Kidney tubule cell (primary cell): Measurements from ENCODE around the gene ZNFX1.

Experiments used
- DNase-seq: peaks from one replicate; pipeline ENCODE4 v3.0.0-alpha.2; 2018; ENCODE audit warnings: low spot score

Gene ZNFX1

DNA sequence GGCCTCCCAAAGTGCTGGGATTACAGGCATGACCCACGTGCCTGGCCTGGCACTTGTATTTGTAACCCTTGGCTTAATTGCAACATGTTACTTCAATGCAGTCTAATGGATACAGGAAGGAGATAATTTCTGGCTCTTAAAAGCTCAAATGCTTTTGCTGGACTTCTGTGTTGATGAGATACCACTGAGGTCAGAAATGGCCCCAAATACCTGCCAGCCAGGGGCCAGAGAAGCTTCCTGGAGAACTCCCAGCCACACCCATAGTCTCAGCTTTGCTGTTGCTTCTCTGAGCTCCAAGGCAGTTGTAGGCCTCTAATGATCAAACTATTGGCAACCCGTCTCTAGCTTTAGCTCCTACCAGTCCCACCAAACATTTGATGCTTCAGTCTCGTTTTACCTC, 14.2 kb upstream of the ZNFX1 start:
- no peak for DNase-seq

DNA sequence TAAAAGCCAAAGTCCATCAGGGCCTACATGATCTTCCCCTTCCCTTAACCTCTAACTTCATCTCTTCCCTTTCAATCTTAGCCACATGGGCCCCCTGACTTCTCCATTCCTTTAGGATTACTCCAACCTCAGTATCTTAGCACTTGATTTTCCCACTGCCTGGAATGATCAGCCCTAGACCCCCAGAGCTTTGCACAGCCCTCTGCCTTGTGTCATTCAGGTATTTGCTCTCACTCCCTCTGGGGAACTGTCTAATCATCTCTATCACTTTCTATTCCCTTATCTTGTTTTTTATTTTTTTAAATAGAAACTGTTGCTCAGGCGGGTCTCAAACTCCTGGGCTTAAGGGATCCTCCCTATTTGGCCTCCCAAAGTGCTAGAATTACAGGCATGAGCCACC, 13.3 kb upstream of the ZNFX1 start:
- DNase-seq: no peak

DNA sequence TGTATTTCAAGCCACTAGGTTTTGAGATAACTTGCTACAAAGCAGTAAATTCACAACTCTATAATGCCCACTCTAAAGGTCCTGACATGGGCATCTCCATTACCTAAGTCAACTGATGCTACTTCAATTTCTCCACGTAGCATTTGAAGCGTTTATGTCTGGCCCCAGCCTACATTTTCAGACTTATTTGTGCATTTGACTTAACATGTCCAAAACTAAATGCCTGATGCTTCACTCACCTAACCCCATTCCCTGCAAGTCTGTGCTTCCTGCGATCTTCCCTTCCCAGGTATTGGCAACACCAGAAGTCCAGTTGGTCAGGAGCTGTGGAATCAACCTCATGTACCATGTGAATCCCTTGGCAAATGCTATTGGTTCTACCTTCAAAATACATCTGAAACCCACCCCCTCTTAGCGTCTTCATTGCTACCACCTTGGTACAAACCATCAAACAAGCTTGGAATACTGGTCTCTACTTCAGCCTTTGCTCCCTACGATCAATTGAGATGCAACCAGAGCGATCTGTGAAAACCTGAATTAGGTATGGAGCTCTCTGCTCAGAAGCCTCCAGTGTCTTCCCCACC, 12.8 kb upstream of the ZNFX1 start:
- peak; percentile 16 for DNase-seq

DNA sequence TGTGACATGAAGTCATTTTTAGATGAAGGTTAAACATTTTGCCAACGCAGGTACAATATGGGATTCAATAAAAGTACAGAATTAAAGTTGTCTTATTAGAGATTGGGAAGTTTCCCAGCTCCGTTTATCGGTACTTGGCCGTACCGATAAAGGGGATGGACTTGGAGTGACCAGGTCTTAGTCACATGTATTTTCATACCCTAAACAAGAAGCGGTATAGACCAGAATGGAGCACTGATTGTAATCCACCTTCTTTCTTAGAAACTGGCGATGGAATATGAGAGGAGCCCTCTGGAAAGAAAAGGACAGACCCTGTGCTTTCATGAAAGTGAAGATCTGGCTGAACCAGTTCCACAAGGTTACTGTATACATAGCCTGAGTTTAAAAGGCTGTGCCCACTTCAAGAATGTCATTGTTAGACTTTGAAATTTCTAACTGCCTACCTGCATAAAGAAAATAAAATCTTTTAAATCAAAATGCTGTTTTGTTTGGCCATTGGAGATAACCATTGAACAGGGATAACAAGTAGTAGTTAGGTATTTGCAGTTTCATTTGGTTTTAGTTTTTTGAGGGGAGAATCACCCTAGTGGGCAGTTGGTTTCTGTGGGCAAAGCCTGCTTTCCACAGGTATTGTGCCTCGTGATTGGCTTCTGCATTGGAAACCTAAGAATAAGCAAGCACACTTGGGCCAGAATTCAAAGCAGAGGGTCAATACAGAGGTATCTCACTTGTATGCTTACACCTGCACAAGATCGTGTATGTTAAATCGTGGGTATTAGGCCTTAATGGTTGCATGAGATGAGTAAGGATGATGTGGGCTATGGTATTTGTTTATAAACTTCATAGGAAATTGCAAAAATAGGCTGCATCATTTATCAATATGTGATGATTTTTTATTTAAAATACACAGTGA, 11.2 kb upstream of the ZNFX1 start:
- DNase-seq: no peak

DNA sequence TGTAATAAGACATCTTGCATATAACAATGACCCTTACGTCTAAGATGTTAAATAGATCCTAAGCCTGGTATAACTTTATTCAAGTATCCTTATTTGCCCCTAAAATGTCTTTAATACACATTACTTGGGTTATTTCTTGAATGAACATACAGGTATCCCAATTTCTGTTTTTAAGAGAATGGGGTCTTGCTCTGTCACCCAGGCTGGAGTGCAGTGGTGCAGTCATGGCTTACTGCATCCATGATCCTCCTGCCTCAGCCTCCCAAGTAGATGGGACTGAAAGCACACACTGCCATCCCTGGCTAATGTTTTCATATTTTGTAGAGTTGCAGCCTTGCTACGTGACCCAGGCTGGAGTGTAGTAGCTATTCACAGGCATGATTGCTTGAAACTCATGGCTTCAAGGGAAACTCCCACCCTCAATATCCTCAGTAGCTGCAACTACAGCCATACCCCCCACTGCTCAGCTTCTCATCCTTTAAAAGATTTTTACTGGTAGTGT, 10.4 kb upstream of the ZNFX1 start:
- DNase-seq: no peak

DNA sequence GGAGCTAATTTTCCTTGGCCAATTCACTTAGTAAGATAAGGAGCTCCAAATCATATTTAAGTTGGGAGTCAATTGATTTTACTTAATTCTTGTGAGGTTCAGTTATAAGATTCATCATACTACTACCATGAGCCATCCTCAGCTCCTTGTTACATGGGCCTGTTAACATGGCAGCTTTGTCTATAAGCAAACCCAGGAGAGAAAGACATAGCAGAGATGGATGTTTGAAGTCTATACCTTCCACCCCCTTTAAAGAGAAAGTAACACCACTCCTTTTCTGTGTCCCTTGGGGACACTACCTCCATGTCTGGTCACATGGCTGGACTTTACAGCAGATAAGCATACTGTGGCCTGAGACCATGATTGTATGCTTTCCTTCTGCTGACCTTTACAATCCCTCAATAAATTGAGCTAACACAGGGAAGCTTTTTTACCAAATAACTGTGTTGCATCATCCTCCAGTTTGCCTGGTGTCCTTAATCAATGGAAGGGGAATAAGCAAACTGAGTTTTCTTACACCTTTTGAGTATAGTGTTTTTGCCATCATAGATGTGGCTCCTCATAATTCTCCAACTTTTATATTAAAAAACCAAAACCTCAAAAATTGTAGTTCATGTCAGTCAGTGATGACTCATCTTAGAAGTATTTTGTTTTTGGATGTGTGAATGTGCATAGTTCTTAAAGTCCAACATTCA, 9.8 kb upstream of the ZNFX1 start:
- DNase-seq: peak; percentile 41

DNA sequence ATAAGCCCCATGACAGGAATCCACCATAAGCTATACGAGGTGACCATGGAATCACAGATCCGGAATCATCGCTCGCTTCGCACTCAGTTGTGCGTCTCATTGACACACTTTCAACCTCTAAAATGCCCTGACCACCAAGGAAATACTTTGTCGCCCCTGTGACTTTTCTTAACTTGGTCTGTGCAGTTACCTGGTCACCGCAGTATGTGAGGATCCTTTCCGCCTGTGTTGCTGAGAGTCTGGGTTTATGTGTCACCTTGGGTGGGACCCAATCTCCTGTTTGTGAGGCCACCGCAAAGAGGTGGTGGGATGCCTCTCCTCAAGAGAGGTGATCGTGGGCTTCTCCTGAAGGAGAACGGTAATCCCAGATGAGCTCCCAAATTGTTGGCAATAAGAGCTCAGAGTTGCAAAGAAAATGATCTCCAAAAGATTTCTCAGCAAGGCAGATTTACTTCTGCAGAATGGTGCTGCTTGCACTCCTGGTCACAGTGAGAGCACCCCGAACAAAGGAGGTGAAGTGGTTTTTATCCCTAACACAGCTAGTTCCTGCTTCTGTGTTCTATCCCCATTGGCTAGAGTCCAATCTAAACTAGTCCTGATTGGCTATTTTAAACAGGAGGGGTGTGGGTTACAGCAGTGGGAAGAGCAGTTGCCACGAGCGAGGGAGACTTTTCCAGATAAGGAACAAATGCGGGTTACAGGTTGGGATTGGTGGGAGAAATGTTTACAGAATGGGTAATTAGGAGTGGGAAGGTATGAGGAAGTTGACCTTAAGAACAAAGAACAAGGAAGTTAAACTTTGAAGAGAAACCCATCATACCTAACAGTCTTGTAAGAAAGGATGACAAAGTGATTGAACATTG, 9.1 kb upstream of the ZNFX1 start:
- peak; percentile 90 for DNase-seq

DNA sequence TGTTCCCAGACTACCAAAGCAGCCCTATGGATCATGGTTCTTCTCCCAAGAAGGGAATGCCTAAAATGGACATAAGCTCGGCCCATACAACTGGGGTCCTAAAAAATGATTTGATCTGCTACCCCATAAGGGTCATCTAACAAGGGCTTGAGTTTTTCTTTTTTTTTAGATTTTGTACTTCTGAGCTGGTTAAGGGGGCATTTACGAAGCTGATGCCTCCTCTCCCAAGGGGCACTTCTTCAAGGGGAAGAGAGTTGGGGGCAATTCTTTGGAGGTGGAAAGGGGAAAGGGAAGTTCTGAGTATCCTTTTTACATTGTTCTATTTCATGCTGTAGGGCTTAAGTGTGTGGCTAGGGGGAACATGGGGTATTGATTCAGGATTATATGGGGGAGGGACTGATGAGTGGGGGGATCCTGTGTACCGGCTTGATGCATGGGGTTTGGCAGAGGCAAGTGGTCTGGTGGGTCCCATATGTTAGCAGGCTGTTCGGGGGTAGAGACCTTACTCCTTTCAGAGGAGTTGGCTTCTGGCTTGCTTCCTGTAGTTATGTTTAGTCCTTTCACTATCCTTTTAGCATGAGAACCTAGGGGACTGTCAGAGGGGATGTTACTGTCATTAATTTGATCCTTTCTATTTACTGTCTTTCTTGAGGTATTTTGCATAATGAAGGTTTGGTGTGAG, 8.1 kb upstream of the ZNFX1 start:
- DNase-seq: no peak

DNA sequence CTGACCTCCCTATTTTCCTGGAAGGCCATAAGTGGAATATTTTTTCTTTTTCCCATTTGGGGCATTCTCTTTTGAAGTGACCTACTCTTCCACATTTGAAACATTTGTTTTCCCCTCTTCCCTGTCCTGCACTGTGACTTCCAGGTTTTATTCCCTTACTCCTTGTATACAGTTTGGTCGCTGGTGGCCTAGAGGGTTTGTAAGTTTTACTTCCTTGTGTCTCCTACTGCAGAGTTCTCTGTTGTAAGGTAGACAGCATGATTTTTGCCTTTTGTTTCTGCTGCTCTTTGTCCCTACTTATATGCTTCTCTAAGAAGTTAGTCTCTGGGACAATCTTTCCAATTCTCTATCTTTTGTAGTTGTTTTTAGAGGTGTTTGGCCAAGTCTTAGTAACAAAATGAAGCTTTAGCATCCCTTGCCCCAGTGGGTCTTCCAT, 7.4 kb upstream of the ZNFX1 start:
- peak; percentile 7 for DNase-seq

DNA sequence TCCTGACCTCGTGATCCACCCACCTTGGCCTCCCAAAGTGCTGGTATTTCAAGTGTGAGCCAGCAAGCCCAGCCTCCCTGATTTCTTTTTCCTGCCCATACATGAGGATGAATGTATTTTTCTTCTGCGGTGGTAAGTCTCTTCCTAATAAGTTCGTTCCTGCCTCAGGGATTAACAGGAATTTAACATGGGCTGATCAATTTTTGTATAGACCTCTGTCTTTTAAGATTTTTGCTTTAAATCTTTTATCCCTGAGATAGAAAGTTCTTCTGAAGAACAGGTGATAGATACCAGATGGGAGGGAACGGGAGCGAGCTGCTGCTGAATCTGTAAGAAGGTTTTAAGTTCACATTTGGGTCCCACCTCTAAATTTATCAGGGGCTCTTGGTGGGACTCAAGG, 7.0 kb upstream of the ZNFX1 start:
- no peak for DNase-seq

DNA sequence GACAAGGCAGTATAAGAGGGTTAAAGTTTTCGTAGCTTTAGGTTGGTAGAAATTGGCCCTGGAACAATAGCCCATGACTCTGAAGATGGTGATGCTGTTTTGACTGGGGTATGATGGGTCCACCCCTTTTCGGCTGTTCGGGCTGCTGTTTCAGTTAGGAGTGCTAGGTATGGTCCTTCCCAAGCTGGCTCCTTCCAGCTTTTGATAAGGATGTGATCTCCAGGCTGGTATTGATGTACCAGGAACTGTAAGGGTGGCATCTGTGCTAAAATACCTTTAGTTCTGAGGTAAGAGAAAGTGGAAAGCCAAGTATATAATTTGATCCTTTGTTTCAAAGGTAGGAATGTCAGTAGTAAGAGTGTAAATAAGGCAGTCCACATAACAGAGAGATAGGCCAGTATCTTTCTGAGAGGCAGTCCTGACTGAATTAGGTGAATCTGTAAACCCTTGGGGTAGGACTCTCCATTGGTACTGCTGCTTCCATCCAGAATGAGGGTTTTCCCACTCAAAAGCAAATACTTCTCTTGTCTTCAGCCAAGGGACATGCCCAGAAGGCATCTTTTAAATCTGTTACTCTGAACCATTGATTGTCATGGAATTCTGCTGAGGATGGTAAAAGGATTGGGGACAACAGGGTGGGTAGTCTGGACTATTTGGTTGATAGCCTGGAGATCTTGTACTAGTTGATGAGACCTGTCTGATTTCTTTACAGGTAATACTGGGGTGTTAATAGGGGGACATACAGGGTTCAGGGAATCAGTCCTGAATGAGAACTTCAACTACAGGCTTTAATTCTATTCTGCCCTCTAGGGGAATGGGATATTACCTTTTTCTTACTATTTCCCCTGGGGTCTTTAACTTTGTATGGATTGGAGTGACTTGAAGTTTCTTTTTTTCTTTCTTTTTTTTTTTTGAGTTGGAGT, 6.1 kb upstream of the ZNFX1 start:
- peak; percentile 13 for DNase-seq

DNA sequence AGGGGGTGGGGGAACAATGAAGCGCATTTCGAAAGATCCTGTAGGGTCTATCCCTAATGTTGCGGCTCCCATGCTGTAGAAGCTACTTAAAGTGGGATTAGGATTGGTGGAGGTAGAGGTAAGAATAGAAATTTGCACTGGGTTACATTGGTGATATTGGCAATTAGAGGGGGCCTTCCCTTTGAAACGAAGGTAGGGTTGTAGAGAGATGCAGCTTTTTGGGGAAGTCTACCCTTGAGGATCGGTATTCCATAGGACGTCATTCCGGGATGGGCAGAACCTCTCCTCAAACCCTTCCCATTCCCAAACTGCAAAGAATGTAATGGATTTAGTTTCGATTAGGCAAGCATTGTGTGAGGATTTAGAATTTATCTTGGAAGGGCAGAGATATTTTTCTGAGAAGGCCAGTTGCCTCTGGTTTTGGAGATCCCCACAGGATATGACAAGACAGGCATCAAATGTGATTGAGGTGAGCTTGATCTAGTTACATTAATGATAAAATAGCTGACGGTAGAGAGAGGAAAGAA, 5.4 kb upstream of the ZNFX1 start:
- no peak for DNase-seq

DNA sequence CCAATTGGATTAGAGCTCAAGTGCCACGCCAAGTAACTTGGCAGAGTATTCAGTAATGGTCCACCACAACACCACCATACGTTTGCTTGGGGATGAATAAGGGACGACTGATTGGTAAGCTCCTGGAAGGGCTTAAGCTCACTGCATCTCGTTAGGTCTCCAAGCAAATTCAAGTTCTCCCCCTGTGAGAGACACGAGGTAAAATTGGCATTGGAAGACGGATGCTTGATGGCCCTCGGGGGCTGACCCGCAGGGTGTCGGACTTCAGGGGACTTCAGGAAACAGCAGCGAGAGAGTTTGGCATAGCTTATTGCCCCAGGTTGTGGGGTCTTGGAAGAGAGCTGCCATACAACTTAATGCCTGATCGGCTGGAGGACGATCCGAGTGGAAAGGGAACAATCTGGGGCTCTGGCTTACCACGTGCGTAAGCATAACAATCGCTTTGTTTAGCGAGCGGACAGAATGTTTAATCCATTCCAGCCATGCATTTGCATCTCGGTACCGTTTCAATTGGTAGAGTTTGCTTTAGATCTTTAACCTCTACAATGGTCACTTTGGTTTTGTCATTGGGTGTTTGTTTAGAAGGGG, 4.8 kb upstream of the ZNFX1 start:
- no peak for DNase-seq

DNA sequence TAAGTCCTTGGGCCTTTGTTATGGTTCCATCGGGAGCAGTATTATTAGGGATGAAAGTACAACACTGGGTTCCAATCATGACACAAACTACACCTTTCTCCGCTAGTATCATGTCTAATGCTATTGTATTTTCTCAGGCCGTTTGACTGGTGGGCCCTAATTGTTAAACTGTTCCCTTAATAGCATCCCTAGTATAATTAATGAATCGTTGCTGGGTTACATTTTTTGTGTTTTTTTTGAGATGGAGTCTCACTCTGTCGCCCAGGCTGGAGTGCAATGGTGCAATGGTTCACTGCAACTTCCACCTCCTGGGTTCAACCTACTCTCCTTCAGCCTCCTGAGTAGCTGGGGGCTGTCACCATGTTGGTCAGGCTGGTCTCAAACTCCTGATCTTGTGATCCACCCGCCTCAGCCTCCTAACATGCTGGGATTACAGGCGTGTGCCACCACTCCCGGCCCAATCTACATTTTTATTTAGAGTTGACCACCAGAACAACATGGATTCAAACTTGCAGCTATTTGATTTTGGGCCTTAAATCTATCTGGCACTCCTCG, 4.1 kb upstream of the ZNFX1 start:
- no peak for DNase-seq

DNA sequence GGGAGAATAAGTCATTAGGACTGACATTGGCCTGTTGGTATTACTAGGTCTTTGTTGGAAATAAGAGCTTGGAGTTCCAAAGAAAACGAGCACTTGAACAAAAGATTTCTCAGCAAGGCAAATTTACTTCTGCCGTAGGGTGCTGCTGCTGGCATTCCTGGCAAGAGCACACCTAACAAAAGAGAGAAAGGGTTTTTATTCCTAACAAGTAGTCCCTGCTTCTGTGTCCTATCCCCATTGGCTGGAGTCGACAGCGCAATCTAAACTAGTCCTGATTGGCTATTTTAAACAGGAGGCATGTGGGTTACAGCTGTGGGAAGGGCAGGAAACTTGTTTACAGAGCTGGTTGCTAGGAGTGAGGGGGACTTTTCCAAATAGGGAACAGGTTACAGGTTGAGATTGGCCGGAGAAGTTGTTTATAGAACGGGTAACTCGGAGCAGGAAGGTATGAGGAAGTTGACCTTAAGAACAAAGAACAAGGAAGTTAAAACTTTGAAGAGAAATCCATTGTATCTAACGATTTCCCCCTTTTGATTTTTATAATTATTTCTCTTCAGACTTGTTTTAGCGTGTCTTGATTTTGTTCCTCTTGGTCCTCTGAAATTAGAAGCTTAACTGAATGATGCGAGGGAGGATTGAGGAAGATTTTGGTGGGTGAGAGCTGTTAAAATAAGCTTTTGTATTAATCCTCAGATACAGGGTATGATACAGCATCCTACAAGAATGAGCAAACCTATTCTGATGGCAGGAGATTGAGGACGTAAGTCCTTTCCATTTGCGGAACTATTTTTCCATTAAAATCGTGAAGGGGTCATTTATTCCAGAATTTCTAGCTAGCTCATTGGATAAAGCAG, 3.4 kb upstream of the ZNFX1 start:
- DNase-seq: peak; percentile 75

DNA sequence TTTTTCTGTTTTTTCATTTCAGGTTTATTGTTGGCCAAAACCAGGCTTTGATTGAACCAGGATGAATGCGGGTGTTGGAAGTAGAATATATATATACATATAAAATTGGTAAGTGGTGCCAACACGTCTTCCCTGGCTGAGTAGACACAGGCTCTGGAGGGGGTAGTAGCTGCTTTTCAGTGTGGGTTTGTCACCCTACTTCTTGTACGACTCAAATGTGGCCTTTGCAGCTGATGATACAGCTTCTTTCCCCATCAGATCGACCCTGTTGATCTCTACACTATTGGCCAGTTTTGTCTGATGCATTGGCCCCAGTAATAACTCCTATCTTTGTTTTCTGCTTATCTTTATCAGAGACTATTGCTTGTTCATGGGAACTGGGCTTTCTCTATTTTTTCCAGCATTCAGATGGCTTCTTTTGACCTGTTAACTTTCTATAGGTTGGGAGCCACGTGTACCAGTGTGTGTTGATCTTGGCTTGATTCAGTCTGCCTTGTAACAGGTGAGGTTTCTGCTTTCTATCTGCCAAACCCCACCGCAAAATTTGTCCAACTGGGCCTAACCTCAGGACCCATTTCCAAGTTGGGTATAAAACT, 2.7 kb upstream of the ZNFX1 start:
- peak; percentile 14 for DNase-seq

DNA sequence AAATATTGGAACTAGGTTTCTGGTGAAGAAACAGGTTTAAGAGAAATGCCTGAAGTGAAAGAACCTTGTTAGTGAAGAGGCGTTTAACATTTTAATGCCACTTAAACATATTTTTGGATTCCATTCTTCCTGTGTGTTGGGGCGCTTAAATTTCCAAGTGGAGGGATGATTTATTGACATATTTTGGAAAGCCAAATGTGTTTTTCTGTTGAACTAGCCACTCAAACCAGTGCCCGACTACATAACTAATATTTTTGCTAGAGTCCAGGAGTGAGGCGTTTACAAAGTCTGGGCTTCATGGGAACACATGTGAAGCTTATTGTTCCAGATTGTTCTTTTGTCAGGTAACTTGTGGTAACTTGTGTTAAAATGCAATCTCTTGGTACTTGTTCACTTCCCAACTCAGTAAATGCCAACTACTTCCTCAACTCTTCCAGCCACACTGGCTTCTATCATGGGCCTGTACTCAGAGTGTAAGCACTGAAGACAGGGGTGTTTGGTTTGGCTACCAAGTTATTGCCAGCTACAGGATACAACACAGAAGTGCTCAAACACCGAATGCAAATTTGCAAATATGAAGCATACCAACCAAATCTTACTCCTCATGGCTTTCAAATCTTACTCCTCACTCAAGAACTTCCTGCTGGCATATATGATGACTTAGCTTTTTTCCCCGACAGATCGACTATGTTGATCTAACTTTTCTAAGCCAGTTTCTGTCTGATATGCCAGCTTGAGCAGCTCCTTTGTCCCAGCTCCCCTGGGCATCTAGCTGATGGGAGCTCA, 2.0 kb upstream of the ZNFX1 start:
- DNase-seq: peak; percentile 28
